Measurements from ENCODE around the gene MEIOSIN. TPM values are rescaled to one million over a fixed set of nuclear protein-coding genes. Genes with fewer than 3 reads are reported as not detected.

The MEIOSIN gene
- total and polyA plus RNA-seq, 2 of the 13 experiments (the other 11 are each of a cell fraction or from before 2014, with no cell fraction given), result not detected

- 0 out of 2 replicates have a peak, but pooled peaks have one; percentile 37 for TF ChIP-seq PATZ1 (CRISPR knock-in tag; IDR thresholded peaks at IDR 0.05)
- peak; percentile 56; the same call in 1 of the 2 replicates for TF ChIP-seq HOXA3 (CRISPR knock-in tag; IDR thresholded peaks at IDR 0.05)
- TF ChIP-seq POGZ (CRISPR knock-in tag; IDR thresholded peaks at IDR 0.05), result no peak
- TF ChIP-seq TEAD2 (CRISPR knock-in tag; IDR thresholded peaks at IDR 0.05), result no peak
- TF ChIP-seq FOXP4 (CRISPR knock-in tag; IDR thresholded peaks at IDR 0.05), result no peak
- no peak for TF ChIP-seq GATA4 (IDR thresholded peaks at IDR 0.05; ENCODE audit: borderline replicate concordance, low read depth)
- TF ChIP-seq ZNF547 (CRISPR knock-in tag; IDR thresholded peaks at IDR 0.05), result no peak; the same call in 1 of the 2 replicates
- TF ChIP-seq HCFC1 (IDR thresholded peaks at IDR 0.05; ENCODE audit: low read depth, low read length), result peak; percentile 50
- TF ChIP-seq ZFP62 (CRISPR knock-in tag; IDR thresholded peaks at IDR 0.05), result no peak
- no peak for TF ChIP-seq ZNF572 (CRISPR knock-in tag; IDR thresholded peaks at IDR 0.05)
- TF ChIP-seq MAF1 (CRISPR knock-in tag; IDR thresholded peaks at IDR 0.05; ENCODE audit: borderline replicate concordance), result no peak
- TF ChIP-seq BRF2 (CRISPR knock-in tag; IDR thresholded peaks at IDR 0.05), result no peak
- TF ChIP-seq ZNF772 (CRISPR knock-in tag; IDR thresholded peaks at IDR 0.05), result no peak
- TF ChIP-seq ZBTB3 (CRISPR knock-in tag; IDR thresholded peaks at IDR 0.05; ENCODE audit: borderline replicate concordance, low read depth), result 0 out of 2 replicates have a peak, but pooled peaks have one; percentile 31
- no peak for TF ChIP-seq XRCC5 (optimal IDR thresholded peaks at IDR 0.05; ENCODE audit: low read length)
- peak; percentile 54 for TF ChIP-seq REPIN1 (CRISPR knock-in tag; IDR thresholded peaks at IDR 0.05; ENCODE audit: borderline replicate concordance, low read depth)
- TF ChIP-seq PAF1 (CRISPR knock-in tag; IDR thresholded peaks at IDR 0.05), result no peak
- 0 out of 2 replicates have a peak, but pooled peaks have one; percentile 54 for TF ChIP-seq ZNF563 (CRISPR knock-in tag; IDR thresholded peaks at IDR 0.05)
- TF ChIP-seq CHD4 (IDR thresholded peaks at IDR 0.05; ENCODE audit: borderline replicate concordance, low read length), result no peak; the same call in 1 of the 2 replicates
- no peak for TF ChIP-seq MAFG (CRISPR knock-in tag; IDR thresholded peaks at IDR 0.05)
- no peak for TF ChIP-seq ZNF557 (CRISPR knock-in tag; IDR thresholded peaks at IDR 0.05)
- TF ChIP-seq ZNF598 (CRISPR knock-in tag; IDR thresholded peaks at IDR 0.05; ENCODE audit: borderline replicate concordance), result 0 out of 2 replicates have a peak, but pooled peaks have one; percentile 18
- TF ChIP-seq ZNF224 (CRISPR knock-in tag; IDR thresholded peaks at IDR 0.05), result no peak
- TF ChIP-seq KAT2B (IDR thresholded peaks at IDR 0.05; ENCODE audit: borderline replicate concordance, low read depth, low read length), result no peak
- no peak for TF ChIP-seq E2F5 (CRISPR knock-in tag; conservative IDR thresholded peaks at IDR 0.05)
These were observed 41.6 kb upstream of the MEIOSIN start, which contains the start of gene SNRPD2 (continued) for GRCh38 chr19:45691516-45692186.

All from HepG2 (cell line).